Gastrocnemius medialis (tissue), 4 donors: ENCODE data around the gene CASKIN1. TPM values are rescaled to one million over a fixed set of nuclear protein-coding genes. Genes with fewer than 3 reads are reported as not detected.

Source experiments
- ATAC-seq, 2 donors: fragments of 150-250 bp; one replicate each; pipeline ENCODE4 v1.9.1; 2016
- DNase-seq, 2 donors: peaks; one replicate each; pipeline ENCODE4 v3.0.0-alpha.2; 2019
- H3K27ac ChIP-seq, 4 donors: fragments of 200-600 bp; sonication (generic); 1 replicate in 1 of 4; 2 replicates in 3 of 4; pipeline ENCODE4 v1.5.1; 2016 to 2018; ENCODE audit warnings: mild to moderate bottlenecking in 2 of 4, moderate library complexity in 1 of 4
- H3K27me3 ChIP-seq, 3 donors: fragments of 200-600 bp; sonication (generic) in 2 of 3; 1 replicate in 1 of 3; 2 replicates in 2 of 3; pipeline versions ENCODE4 v1.5.1 to v1.6.0; 2016 to 2019; ENCODE audit warnings: mild to moderate bottlenecking in 1 of 3, moderate library complexity in 1 of 3
- H3K36me3 ChIP-seq, 2 donors: fragments of 200-600 bp; sonication (generic) in 1 of 2; one replicate each; pipeline ENCODE4 v1.5.1; 2017 to 2018
- H3K4me1 ChIP-seq, 2 donors: fragments of 200-600 bp; sonication (generic) in 1 of 2; one replicate each; pipeline ENCODE4 v1.5.1; 2016 to 2017; ENCODE audit warnings: mild to moderate bottlenecking in 2 of 2
- H3K4me3 ChIP-seq, 4 donors: fragments of 200-600 bp; sonication (generic) in 3 of 4; 1 replicate in 1 of 4; 2 replicates in 3 of 4; pipeline ENCODE4 v1.5.1; 2016 to 2019; ENCODE audit warnings: mild to moderate bottlenecking in 2 of 4
- H3K9me3 ChIP-seq, 3 donors: fragments of 200-600 bp; sonication (generic) in 2 of 3; 1 replicate in 1 of 3; 2 replicates in 2 of 3; pipeline ENCODE4 v1.5.1; 2016 to 2019
- POLR2A ChIP-seq, 2 donors: fragments of 450-650 bp; IDR thresholded peaks; one replicate each; pipeline ENCODE4 v1.6.1; 2017; ENCODE audit warnings: antibody characterized with exemption in 2 of 2, mild to moderate bottlenecking in 2 of 2, moderate library complexity in 2 of 2
- in situ Hi-C, 4 donors: fragments of 200-750 bp; cut with MboI; loops; one replicate each; pipeline versions ENCODE4 v1.15.0 to v1.8.0; 2017; ENCODE audit warnings: low sequenced_read_pairs in 4 of 4
- intact Hi-C: fragments of 100-400 bp; cut with DNase I; formaldehyde crosslinking; loops from one replicate; pipeline ENCODE4 v1.15.1; 2023; ENCODE audit warnings: low total_unique reads
- total RNA-seq, 4 donors: library from RNA; depleted of rRNA; stranded (reverse); fragments of >200 nt; gene quantifications; one replicate each; pipeline versions ENCODE4 v1.1.0 to v1.2.3, GENCODE V29; 2016
- TF ChIP-seq, protein P1 (sequence below), 5 experiments: fragments of 450-650 bp in 3 of 5; fragments of 200-600 bp in 2 of 5; sonication (generic) in 2 of 5; IDR thresholded peaks in 4 of 5; conservative IDR thresholded peaks in 1 of 5; 1 replicate in 4 of 5; 2 replicates in 1 of 5; pipeline ENCODE4 v1.5.1; 2016 to 2019; ENCODE audit warnings: antibody characterized with exemption in 5 of 5, mild to moderate bottlenecking in 3 of 5, moderate library complexity in 3 of 5

CASKIN1 gene
- total RNA-seq, 4 donors from 2014 or later = 0.07 to 0.51 (median 0.10) TPM; not detected in 1

DNA sequence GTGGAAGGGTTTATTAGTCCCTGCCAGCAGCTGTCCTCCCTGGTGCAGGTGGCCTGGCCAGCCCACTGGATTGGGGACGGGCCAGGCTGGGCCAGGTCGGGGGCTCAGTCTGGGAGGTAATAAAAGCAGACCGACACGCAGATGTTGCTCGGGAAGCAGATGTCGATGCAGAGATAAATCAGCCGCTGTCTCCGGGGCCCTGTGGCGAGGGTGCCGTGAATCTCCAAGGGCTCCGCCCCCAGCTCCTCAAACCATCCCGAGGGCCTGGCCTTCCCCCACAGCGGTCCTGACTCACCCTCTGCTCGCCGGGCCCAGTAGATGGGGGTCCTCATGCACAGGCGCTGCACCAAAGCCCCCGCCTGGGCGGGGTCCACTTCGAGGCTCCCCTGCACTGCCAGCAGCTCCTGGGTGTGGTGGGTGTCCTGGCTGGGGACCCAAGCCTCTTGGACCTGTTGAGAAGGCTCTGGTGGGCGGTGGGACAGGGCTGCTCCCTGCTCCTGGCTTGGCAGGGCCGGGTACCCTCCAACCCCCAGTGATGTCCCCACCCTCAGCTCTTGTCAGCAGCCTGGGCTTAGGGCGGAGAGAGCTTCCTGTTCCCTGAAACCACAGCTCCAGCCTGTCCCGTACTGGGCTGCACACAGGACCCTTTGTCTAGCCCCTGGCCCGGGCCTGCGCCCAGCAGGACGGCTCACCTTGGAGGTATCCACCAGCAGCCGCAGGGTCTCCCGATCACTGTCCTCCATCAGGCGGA is 13.0 kb upstream of the CASKIN1 start:
- peak overlapping the region in 2 of 4 donors; percentile 91 for H3K27ac ChIP-seq
- peaks cover 0 to 35% of the 10 kb centered on the region in 2 donors for H3K36me3 ChIP-seq
- no peak for TF ChIP-seq POLR2A (IDR thresholded peaks at IDR 0.05)
- TF ChIP-seq, protein P1, sequence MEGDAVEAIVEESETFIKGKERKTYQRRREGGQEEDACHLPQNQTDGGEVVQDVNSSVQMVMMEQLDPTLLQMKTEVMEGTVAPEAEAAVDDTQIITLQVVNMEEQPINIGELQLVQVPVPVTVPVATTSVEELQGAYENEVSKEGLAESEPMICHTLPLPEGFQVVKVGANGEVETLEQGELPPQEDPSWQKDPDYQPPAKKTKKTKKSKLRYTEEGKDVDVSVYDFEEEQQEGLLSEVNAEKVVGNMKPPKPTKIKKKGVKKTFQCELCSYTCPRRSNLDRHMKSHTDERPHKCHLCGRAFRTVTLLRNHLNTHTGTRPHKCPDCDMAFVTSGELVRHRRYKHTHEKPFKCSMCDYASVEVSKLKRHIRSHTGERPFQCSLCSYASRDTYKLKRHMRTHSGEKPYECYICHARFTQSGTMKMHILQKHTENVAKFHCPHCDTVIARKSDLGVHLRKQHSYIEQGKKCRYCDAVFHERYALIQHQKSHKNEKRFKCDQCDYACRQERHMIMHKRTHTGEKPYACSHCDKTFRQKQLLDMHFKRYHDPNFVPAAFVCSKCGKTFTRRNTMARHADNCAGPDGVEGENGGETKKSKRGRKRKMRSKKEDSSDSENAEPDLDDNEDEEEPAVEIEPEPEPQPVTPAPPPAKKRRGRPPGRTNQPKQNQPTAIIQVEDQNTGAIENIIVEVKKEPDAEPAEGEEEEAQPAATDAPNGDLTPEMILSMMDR (IDR thresholded peaks at IDR 0.05 in 4 of 5, conservative IDR thresholded peaks at IDR 0.05 in 1 of 5) = no peak
- DNase-seq = no peak
- H3K4me1 ChIP-seq = peaks cover 53 to 56% of the 10 kb centered on the region in 2 donors
- no peak overlapping the region for H3K4me3 ChIP-seq
- H3K9me3 ChIP-seq = no peaks in the 10 kb centered on the region
- in situ Hi-C loops (no loop called here), intact Hi-C loops (loop anchor here (10.0 kb wide), 1 partner anchor 435 kb away; the partner anchor contains the start of genes EME2, MRPS34 and NME3)
- ATAC-seq = no peak
- H3K27me3 ChIP-seq = no peaks in the 10 kb centered on the region

DNA sequence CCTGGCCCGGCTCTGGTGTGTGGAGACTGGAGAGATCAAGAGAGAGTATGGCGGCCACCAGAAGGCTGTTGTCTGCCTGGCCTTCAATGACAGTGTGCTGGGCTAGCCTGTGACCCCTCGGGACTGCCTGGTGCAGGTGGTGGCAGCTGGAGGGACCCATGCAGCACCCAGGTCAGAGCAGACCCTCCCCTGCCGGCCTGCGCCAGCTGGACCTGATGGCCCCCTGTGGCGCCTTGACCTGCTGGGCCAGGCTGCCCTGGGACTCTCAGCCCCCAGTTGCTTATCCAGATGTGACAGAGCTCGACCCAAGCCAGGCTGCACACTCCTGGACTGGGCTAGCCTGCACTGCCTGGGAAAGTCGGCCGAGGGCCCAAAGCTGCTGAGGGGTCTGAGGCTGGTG is 12.4 kb upstream of the CASKIN1 start:
- intact Hi-C loops = no loop called here
- TF ChIP-seq, protein P1 (IDR thresholded peaks at IDR 0.05 in 4 of 5, conservative IDR thresholded peaks at IDR 0.05 in 1 of 5) = no peak
- TF ChIP-seq POLR2A (IDR thresholded peaks at IDR 0.05) = no peak
- DNase-seq (no peak), ATAC-seq (no peak)
- in situ Hi-C loops = no loop called here
- Histone ChIP-seq H3K9me3 (no peaks in the 10 kb centered on the region), H3K4me3 (no peak overlapping the region), H3K36me3 (peaks cover 0 to 35% of the 10 kb centered on the region in 2 donors), H3K4me1 (peaks cover 53% of the 10 kb centered on the region in 2 donors), H3K27ac (peak overlapping the region in 1 of 4 donors; percentile 91), H3K27me3 (no peaks in the 10 kb centered on the region)

DNA sequence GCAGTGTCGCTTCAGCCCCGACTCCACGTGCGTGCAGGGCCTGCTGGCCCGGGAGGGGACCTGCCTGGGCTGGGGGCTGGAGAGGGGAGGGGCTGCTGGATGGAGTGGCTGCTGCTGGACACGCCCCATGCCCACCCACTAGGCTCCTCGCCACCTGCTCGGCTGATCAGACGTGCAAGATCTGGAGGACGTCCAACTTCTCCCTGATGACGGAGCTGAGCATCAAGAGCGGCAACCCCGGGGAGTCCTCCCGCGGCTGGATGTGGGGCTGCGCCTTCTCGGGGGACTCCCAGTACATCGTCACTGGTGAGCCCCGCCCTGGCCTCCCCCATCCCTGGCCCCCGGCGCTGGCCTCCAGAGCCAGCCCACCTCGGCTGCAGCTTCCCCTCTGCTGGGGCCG is 11.9 kb upstream of the CASKIN1 start:
- intact Hi-C loops = no loop called here
- H3K4me1 ChIP-seq = peaks cover 48% of the 10 kb centered on the region in 2 donors
- ATAC-seq = no peak

DNA sequence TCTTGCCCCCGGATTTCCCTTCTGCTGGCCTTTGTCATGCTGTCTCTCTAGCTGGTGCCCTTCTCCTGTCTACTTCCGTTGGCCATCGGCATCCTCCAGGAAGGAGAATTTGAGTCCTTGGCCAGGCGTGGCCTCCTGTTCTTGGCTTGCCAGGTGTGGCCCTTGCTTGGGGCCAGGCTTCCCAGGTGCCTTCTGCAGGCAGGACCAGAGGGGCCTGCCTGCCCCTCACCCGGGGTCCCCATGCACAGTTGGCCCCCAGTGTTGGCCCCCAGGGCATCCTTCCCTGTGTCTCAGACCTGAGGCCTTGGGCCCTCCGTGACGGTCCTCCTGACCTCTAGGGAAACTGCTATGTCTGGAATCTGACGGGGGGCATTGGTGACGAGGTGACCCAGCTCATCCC is 11.5 kb upstream of the CASKIN1 start:
- in situ Hi-C loops = no loop called here
- Histone ChIP-seq H3K36me3 (peaks cover 0 to 35% of the 10 kb centered on the region in 2 donors), H3K27ac (no peak overlapping the region), H3K4me3 (no peak overlapping the region), H3K27me3 (no peaks in the 10 kb centered on the region), H3K4me1 (peaks cover 44 to 45% of the 10 kb centered on the region in 2 donors), H3K9me3 (no peaks in the 10 kb centered on the region)
- intact Hi-C loops = no loop called here
- no peak for DNase-seq
- TF ChIP-seq, protein P1 (IDR thresholded peaks at IDR 0.05 in 4 of 5, conservative IDR thresholded peaks at IDR 0.05 in 1 of 5) = no peak
- TF ChIP-seq POLR2A (IDR thresholded peaks at IDR 0.05) = no peak
- no peak for ATAC-seq

More for the DNA sequence above, 11.9 kb upstream of the CASKIN1 start:
- H3K4me3 ChIP-seq = no peak overlapping the region
- no peak for DNase-seq
- TF ChIP-seq POLR2A (IDR thresholded peaks at IDR 0.05) = no peak
- TF ChIP-seq, protein P1 (IDR thresholded peaks at IDR 0.05 in 4 of 5, conservative IDR thresholded peaks at IDR 0.05 in 1 of 5) = no peak
- H3K9me3 ChIP-seq = no peaks in the 10 kb centered on the region
- in situ Hi-C loops = no loop called here
- peaks cover 0 to 35% of the 10 kb centered on the region in 2 donors for H3K36me3 ChIP-seq
- no peaks in the 10 kb centered on the region for H3K27me3 ChIP-seq
- H3K27ac ChIP-seq = no peak overlapping the region
